ENCODE measurements around the gene CREB3L4.

DNA sequence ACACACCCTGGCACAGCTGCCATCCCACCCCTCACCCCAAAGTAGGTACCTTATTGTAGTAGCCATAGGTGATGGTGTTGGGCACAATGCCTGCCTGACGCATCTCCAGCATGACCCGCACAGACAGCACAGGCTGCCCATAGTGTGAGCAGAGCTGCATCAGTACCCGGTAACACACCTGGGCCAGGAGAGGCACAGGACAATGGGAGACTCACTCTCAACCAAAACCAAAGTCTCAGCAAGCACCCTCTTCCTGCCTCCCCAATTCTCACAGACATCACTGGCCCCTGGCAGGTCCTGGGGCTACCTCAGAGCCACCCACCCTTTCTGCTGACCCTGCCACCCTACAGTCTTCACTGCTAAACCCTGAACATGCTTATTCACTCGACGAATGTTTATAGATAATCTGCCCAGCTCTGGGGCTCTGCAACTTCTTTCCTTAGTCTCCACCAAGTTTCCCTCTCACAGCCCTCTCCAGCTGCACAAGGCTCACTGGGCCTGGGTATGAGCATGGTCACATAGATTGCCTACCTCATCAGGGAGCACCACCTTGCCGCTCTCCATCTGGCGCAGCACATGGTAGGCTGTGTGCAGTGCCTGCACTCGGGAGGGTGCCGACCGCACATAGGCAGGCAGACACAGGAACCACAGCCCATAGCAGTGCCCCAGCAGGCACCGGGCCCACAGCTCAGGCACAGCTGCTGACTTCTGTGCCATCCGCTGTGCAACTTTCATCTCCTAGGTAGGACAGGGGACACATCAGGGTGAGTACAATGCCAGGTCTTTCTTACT is 31.5 kb upstream of the CREB3L4 start:
- TF ChIP-seq, protein P1, sequence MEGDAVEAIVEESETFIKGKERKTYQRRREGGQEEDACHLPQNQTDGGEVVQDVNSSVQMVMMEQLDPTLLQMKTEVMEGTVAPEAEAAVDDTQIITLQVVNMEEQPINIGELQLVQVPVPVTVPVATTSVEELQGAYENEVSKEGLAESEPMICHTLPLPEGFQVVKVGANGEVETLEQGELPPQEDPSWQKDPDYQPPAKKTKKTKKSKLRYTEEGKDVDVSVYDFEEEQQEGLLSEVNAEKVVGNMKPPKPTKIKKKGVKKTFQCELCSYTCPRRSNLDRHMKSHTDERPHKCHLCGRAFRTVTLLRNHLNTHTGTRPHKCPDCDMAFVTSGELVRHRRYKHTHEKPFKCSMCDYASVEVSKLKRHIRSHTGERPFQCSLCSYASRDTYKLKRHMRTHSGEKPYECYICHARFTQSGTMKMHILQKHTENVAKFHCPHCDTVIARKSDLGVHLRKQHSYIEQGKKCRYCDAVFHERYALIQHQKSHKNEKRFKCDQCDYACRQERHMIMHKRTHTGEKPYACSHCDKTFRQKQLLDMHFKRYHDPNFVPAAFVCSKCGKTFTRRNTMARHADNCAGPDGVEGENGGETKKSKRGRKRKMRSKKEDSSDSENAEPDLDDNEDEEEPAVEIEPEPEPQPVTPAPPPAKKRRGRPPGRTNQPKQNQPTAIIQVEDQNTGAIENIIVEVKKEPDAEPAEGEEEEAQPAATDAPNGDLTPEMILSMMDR (IDR thresholded peaks at IDR 0.05), result no peak
- TF ChIP-seq POLR2A (IDR thresholded peaks at IDR 0.05), result no peak
- no peak for TF ChIP-seq POLR2AphosphoS5 (IDR thresholded peaks at IDR 0.05)
